Measurements from ENCODE around the gene ADARB1.

ADARB1 gene

GRCh38 chr21:45134279-45135076, 60.1 kb downstream of the ADARB1 start:
- peaks cover 2% of the 10 kb centered on the region for H3K4me1 ChIP-seq (ENCODE audit: insufficient read depth, insufficient read length)
- H3K4me3 ChIP-seq (ENCODE audit: insufficient read length, low read depth): no peak overlapping the region
- H3K27me3 ChIP-seq (ENCODE audit: insufficient read depth, insufficient read length): no peaks in the 10 kb centered on the region
- peaks cover 15% of the 10 kb centered on the region for H3K36me3 ChIP-seq (ENCODE audit: insufficient read depth, insufficient read length, low read length)
- H3K9me3 ChIP-seq (ENCODE audit: insufficient read depth, low read length): no peaks in the 10 kb centered on the region
- no peak overlapping the region for H3K9ac ChIP-seq (ENCODE audit: insufficient read length, low read depth)
- DNase-seq (ENCODE audit: low read depth, low spot score): no peak
- TF ChIP-seq YY1 (IDR thresholded peaks at IDR 0.05; ENCODE audit: insufficient read depth, insufficient read length) (no peak), ZNF274 (IDR thresholded peaks at IDR 0.05; ENCODE audit: low read depth, low read length) (no peak), SUZ12 (IDR thresholded peaks at IDR 0.05; ENCODE audit: extremely low read depth, insufficient read depth, insufficient read length) (no peak)

- Histone ChIP-seq H3K4me1 (ENCODE audit: insufficient read depth, insufficient read length) (peaks cover 2% of the 10 kb centered on the region), H3K27me3 (ENCODE audit: insufficient read depth, insufficient read length) (no peaks in the 10 kb centered on the region), H3K36me3 (ENCODE audit: insufficient read depth, insufficient read length, low read length) (peaks cover 14% of the 10 kb centered on the region), H3K9ac (ENCODE audit: insufficient read length, low read depth) (no peak overlapping the region), H3K4me3 (ENCODE audit: insufficient read length, low read depth) (no peak overlapping the region), H3K9me3 (ENCODE audit: insufficient read depth, low read length) (no peaks in the 10 kb centered on the region)
- DNase-seq (ENCODE audit: low read depth, low spot score): no peak
- TF ChIP-seq SUZ12 (IDR thresholded peaks at IDR 0.05; ENCODE audit: extremely low read depth, insufficient read depth, insufficient read length) (no peak), ZNF274 (IDR thresholded peaks at IDR 0.05; ENCODE audit: low read depth, low read length) (no peak), YY1 (IDR thresholded peaks at IDR 0.05; ENCODE audit: insufficient read depth, insufficient read length) (no peak)
Measured at GRCh38 chr21:45135122-45135521, 60.7 kb downstream of the ADARB1 start.

GRCh38 chr21:45135868-45136267, 61.5 kb downstream of the ADARB1 start:
- Histone ChIP-seq H3K9me3 (ENCODE audit: insufficient read depth, low read length) (no peaks in the 10 kb centered on the region), H3K9ac (ENCODE audit: insufficient read length, low read depth) (peak overlapping the region; percentile 23), H3K36me3 (ENCODE audit: insufficient read depth, insufficient read length, low read length) (peaks cover 14% of the 10 kb centered on the region), H3K4me3 (ENCODE audit: insufficient read length, low read depth) (no peak overlapping the region), H3K4me1 (ENCODE audit: insufficient read depth, insufficient read length) (peaks cover 2% of the 10 kb centered on the region), H3K27me3 (ENCODE audit: insufficient read depth, insufficient read length) (no peaks in the 10 kb centered on the region)
- DNase-seq (ENCODE audit: low read depth, low spot score): no peak
- TF ChIP-seq SUZ12 (IDR thresholded peaks at IDR 0.05; ENCODE audit: extremely low read depth, insufficient read depth, insufficient read length) (no peak), YY1 (IDR thresholded peaks at IDR 0.05; ENCODE audit: insufficient read depth, insufficient read length) (no peak), ZNF274 (IDR thresholded peaks at IDR 0.05; ENCODE audit: low read depth, low read length) (no peak)

GRCh38 chr21:45136500-45136899, 62.1 kb downstream of the ADARB1 start:
- H3K36me3 ChIP-seq (ENCODE audit: insufficient read depth, insufficient read length, low read length): peaks cover 11% of the 10 kb centered on the region
- no peak for DNase-seq (ENCODE audit: low read depth, low spot score)
- no peak for TF ChIP-seq ZNF274 (IDR thresholded peaks at IDR 0.05; ENCODE audit: low read depth, low read length)
- TF ChIP-seq YY1 (IDR thresholded peaks at IDR 0.05; ENCODE audit: insufficient read depth, insufficient read length): no peak
- TF ChIP-seq SUZ12 (IDR thresholded peaks at IDR 0.05; ENCODE audit: extremely low read depth, insufficient read depth, insufficient read length): no peak
- H3K4me1 ChIP-seq (ENCODE audit: insufficient read depth, insufficient read length): peaks cover 2% of the 10 kb centered on the region
- H3K27me3 ChIP-seq (ENCODE audit: insufficient read depth, insufficient read length): no peaks in the 10 kb centered on the region
- H3K9ac ChIP-seq (ENCODE audit: insufficient read length, low read depth): no peak overlapping the region
- H3K4me3 ChIP-seq (ENCODE audit: insufficient read length, low read depth): no peak overlapping the region
- no peaks in the 10 kb centered on the region for H3K9me3 ChIP-seq (ENCODE audit: insufficient read depth, low read length)

- no peak for TF ChIP-seq ZNF274 (IDR thresholded peaks at IDR 0.05; ENCODE audit: low read depth, low read length)
- TF ChIP-seq SUZ12 (IDR thresholded peaks at IDR 0.05; ENCODE audit: extremely low read depth, insufficient read depth, insufficient read length): no peak
- no peak for TF ChIP-seq YY1 (IDR thresholded peaks at IDR 0.05; ENCODE audit: insufficient read depth, insufficient read length)
- Histone ChIP-seq H3K4me3 (ENCODE audit: insufficient read length, low read depth) (no peak overlapping the region), H3K4me1 (ENCODE audit: insufficient read depth, insufficient read length) (peaks cover 2% of the 10 kb centered on the region), H3K27me3 (ENCODE audit: insufficient read depth, insufficient read length) (no peaks in the 10 kb centered on the region), H3K9ac (ENCODE audit: insufficient read length, low read depth) (no peak overlapping the region), H3K9me3 (ENCODE audit: insufficient read depth, low read length) (no peaks in the 10 kb centered on the region), H3K36me3 (ENCODE audit: insufficient read depth, insufficient read length, low read length) (peaks cover 8% of the 10 kb centered on the region)
- DNase-seq (ENCODE audit: low read depth, low spot score): peak; percentile 87
Measured at GRCh38 chr21:45136927-45137611, 62.7 kb downstream of the ADARB1 start.

- H3K9me3 ChIP-seq (ENCODE audit: insufficient read depth, low read length): no peaks in the 10 kb centered on the region
- no peak overlapping the region for H3K4me3 ChIP-seq (ENCODE audit: insufficient read length, low read depth)
- no peak overlapping the region for H3K9ac ChIP-seq (ENCODE audit: insufficient read length, low read depth)
- TF ChIP-seq YY1 (IDR thresholded peaks at IDR 0.05; ENCODE audit: insufficient read depth, insufficient read length): no peak
- TF ChIP-seq SUZ12 (IDR thresholded peaks at IDR 0.05; ENCODE audit: extremely low read depth, insufficient read depth, insufficient read length): no peak
- no peak for TF ChIP-seq ZNF274 (IDR thresholded peaks at IDR 0.05; ENCODE audit: low read depth, low read length)
- peaks cover 9% of the 10 kb centered on the region for H3K36me3 ChIP-seq (ENCODE audit: insufficient read depth, insufficient read length, low read length)
- H3K4me1 ChIP-seq (ENCODE audit: insufficient read depth, insufficient read length): peaks cover 4% of the 10 kb centered on the region
- DNase-seq (ENCODE audit: low read depth, low spot score): no peak
- no peaks in the 10 kb centered on the region for H3K27me3 ChIP-seq (ENCODE audit: insufficient read depth, insufficient read length)
Measured at GRCh38 chr21:45137612-45137937, 63.2 kb downstream of the ADARB1 start.

Measured in NT2/D1 (cell line).